Endothelial cell of umbilical vein (primary cell): Measurements from ENCODE around the gene TMEM62.

ENCODE experiments used
- EZH2 ChIP-seq: IDR thresholded peaks from 2 replicates; pipeline ENCODE4 v1.6.1; 2012; ENCODE audit warnings: borderline replicate concordance, low read depth, mild to moderate bottlenecking, moderate library complexity, low read length, inconsistent platforms; ENCODE audit not compliant: severe bottlenecking
- JUN ChIP-seq: IDR thresholded peaks from 2 replicates; pipeline ENCODE4 v1.6.1; 2011; ENCODE audit warnings: borderline replicate concordance, low read depth; ENCODE audit not compliant: insufficient read length, insufficient read depth
- TF ChIP-seq, protein P1 (sequence below), 2 donors: IDR thresholded peaks; 1 replicate in 1 of 2; 2 replicates in 1 of 2; pipeline ENCODE4 v1.5.1; 2011; ENCODE audit warnings: low read length in 2 of 2, mild to moderate bottlenecking in 2 of 2, moderate library complexity in 2 of 2, control low read depth in 1 of 2, inconsistent platforms in 1 of 2, low read depth in 1 of 2; ENCODE audit not compliant: insufficient read depth in 1 of 2; ENCODE audit errors: extremely low read depth in 1 of 2

DNA sequence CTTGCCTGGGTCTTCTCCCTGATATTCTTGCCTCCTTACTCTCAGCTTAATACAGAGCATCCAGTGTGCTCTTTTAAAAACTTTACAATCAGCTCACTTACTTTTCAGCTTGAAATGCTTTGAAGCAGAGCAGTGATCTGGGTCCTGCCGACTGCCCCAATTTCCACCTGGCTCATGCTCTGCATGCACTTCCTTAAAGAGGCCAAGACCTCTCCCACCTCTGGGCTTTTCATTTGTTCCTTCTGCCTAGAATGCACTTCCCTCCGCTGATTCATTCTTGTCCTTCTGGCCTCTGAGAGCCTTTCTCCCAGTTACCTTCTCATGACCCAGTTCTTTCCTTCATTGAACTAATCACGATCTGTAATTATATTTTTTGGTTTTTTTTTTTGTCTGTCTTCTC is 49.9 kb downstream of the TMEM62 start:
- no peak for TF ChIP-seq JUN
- TF ChIP-seq EZH2: no peak
- TF ChIP-seq, protein P1, sequence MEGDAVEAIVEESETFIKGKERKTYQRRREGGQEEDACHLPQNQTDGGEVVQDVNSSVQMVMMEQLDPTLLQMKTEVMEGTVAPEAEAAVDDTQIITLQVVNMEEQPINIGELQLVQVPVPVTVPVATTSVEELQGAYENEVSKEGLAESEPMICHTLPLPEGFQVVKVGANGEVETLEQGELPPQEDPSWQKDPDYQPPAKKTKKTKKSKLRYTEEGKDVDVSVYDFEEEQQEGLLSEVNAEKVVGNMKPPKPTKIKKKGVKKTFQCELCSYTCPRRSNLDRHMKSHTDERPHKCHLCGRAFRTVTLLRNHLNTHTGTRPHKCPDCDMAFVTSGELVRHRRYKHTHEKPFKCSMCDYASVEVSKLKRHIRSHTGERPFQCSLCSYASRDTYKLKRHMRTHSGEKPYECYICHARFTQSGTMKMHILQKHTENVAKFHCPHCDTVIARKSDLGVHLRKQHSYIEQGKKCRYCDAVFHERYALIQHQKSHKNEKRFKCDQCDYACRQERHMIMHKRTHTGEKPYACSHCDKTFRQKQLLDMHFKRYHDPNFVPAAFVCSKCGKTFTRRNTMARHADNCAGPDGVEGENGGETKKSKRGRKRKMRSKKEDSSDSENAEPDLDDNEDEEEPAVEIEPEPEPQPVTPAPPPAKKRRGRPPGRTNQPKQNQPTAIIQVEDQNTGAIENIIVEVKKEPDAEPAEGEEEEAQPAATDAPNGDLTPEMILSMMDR (IDR thresholded peaks at IDR 0.05; ENCODE audit: extremely low read depth in 1 of 2, insufficient read depth in 1 of 2, low read depth in 1 of 2, low read length in 2 of 2): no peak
